GM19099 (cell line): Measurements from ENCODE around the gene DVL1.

Experiments used
- POLR2A ChIP-seq: IDR thresholded peaks from 3 replicates; pipeline ENCODE4 v1.6.1; 2011; ENCODE audit warnings: low read depth; ENCODE audit not compliant: insufficient read length; ENCODE audit errors: extremely low read depth

The DVL1 gene

DNA sequence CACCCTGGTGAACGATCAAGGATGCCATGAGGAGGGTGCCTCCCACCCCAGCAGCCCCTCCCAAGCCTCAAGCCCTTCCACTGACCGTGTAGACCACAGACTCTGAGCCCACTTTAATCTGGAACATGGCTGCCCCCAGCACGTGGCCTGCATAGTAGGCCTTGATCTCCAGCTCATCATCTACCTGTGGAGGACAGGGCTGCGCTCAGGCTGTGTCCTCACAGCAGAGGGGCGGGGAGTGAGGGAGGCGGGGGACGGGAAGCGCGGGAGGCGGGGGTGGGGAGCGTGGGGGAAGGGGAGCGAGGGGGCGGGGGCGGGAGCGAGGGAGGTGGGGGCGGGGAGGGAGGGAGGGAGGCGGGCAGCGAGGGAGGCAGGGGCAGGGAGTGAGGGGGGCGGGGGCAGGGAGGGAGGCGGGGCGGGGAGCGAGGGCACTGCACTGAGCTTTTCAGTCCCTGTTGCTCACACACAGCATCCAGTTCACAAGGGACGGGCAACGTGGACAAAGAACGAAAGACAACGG, 33.7 kb downstream of the DVL1 start:
- TF ChIP-seq POLR2A, result no peak

GRCh38 chr1:1314678-1315335, 34.4 kb downstream of the DVL1 start:
- no peak for TF ChIP-seq POLR2A

DNA sequence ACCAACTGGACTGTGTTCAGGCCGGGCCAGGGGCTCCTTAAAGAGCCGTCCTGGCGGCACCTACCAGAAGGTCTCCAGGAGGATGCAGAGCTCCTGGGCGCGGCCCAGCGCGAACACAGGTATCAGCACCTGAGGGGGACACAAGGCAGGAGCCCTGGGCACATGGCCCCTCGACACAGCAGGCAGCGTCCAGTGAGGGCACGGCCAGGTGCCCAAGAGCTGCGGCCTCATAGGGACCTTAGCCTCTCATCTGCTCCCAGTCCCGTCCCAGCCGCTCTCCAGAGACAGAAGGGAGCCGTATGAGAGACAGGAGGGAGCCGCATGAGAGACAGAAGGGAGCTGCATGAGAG, 35.0 kb downstream of the DVL1 start:
- no peak for TF ChIP-seq POLR2A

- TF ChIP-seq POLR2A, result no peak
Observed at GRCh38 chr1:1313500-1314236, 35.5 kb downstream of the DVL1 start.

GRCh38 chr1:1312450-1313314, 36.5 kb downstream of the DVL1 start:
- TF ChIP-seq POLR2A, result no peak

- no peak for TF ChIP-seq POLR2A
Observed at GRCh38 chr1:1311107-1312104, 37.8 kb downstream of the DVL1 start.

- TF ChIP-seq POLR2A, result no peak
Observed at GRCh38 chr1:1310476-1311053, 38.7 kb downstream of the DVL1 start.

DNA sequence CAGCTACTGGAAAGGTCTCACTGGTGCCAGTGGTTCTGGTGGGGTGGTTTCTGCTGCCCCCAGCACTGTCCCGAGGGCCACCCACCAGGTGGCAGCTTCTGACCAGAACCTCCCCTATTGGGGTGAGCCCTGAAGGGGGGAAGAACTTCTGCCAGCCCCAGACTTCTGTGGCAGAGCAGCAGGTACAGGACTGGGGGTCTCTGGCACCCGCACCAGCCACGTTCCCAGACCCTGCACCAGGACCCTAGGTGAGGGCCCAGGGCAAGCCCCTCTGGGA, 39.2 kb downstream of the DVL1 start:
- no peak for TF ChIP-seq POLR2A

DNA sequence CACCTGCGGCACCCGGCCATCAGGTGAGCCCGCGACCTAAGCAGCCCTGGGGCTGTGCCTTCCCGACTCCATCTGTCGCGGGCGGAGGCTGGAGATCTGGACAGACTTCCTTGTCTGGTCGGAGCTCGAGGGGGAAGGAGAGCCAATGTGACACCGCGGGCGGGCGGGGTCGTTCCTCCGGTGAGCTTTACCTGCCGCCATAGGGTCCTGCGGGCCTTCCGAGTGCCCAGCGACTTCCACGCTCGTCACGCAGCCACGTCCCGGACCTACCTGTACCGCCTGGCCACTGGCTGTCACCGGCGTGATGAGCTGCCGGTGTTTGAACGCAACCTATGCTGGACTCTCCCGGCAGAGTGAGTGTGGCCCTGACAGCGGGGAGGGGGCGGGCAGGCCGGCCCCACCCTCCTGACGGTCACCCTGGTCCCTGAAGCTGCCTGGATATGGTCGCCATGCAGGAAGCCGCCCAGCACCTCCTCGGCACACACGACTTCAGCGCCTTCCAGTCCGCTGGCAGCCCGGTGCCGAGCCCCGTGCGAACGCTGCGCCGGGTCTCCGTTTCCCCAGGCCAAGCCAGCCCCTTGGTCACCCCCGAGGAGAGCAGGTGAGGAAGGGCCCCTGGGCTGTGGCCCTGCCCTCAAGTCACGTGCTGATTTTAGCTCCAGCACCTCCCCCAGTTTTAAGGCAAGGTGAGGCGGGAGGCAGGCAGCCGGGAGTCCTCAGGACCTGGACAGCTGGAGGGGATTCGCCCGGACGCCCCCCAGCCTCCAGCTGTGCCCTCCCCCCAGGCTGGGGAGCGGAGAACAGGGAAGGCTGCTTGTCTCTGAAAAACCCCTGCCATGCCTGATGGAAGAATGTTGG, 39.7 kb downstream of the DVL1 start:
- no peak for TF ChIP-seq POLR2A

DNA sequence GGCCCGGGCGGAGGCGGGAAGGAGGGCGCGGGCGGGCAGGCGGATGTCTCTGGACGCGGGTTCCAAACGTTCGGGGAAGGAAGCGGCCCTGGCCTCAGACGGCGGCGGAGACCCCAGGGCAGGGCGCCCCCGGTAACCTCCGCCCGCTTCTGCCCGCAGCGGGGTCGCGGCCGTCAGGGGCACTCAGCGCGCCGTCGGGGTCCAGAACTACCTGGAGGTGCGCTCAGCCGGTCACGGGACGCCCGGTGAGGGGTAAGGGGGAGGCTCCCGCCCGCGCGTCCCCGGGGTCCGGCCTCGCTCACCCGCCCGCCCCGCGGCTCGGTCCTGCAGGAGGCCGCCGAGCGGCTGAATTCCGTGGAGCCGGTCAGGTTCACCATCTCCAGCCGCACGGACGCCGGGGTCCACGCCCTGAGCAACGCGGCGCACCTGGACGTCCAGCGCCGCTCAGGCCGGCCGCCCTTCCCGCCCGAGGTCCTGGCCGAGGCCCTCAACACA, 40.4 kb downstream of the DVL1 start:
- TF ChIP-seq POLR2A, result no peak

DNA sequence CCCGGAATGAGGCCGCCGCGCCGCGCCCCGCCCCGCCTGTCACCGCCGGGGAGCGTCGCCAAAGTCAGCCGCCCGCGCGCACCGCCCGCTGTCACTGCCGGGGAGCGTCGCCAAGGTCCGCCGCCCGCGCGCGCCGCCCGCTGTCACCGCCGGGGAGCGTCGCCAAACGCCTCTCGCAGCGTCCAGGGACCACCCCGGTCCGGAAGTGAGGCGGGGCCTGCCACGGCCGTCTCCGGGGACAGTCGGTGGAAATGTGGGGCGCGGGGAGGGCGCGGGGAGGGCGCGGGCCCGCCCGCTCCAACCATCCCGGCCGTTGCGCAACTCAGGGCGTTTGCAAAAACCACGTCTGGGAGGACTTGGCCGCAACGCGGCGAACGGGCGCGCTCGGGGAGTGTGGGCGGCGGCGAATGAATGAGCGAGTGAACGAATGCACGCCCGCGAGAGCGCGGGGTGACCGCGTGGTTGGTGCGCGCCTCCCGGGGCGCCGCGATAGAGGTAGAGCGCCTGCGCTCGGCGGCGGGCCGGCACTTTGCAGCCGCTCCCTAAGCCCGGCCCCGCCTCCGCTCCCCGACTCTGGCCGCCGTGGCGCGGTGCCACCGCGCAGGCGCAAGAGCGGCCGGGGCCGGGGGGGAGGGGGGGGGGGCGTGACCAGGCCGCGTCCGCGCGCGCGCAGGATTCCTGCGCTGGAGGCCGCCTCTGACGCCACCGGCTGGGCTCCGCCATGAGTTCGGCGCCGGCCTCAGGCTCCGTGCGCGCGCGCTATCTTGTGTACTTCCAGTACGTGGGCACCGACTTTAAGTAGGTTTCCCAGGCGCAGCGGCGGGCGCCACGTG, 41.1 kb downstream of the DVL1 start, which contains the start of the genes ACAP3 and PUSL1:
TSS of gene ACAP3 (minus strand) at position 8 of the 833 bp plus-strand sequence. CDS start 115 bp downstream, outside the sequence.
TSS of gene PUSL1 (plus strand) at position 675 of the 833 bp plus-strand sequence. CDS start at position 722, 47 bp downstream.
- TF ChIP-seq POLR2A, result peak; percentile 51

DNA sequence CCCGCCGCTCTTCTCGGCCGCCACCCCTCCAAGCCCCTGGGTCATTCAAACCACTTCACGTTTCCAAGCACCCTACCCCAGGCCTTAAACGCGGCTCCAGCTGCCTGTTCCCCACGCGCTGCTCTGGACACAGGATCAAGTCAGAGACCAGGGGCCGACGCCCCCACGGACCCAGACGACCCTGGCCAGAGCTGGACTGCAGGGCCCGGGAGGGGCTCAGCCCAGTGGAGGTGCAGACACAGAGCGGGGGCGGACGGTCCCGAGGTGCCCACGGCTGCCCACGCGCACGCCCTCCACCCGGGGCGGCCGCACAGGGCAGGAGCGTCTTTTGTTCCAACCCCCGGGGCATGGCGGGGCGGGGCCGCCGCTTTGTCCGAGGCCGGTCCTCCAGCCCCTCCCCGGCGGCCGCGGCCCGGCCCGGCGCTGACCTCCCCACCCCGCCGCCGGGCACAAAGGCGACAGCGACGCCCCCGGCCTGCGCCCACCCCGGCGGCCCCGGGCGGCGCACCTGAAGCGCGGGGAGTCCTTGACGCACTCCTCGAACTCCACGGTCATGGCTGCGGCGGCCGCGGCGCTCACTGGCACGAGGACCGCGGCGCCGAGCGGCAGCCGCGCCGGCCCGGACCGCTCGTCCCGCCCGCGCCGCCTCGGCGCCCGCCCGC, 41.8 kb downstream of the DVL1 start:
- TF ChIP-seq POLR2A, result no peak
